Natural killer cell treated with Interleukin-12 subunit alpha and Interleukin-12 subunit beta and Interleukin-15 and Interleukin-18, amount 100 ng/mL, for 72 hours (primary cell): Measurements from ENCODE around the gene KLC3. TPM values are rescaled to one million over a fixed set of nuclear protein-coding genes. Genes with fewer than 3 reads are reported as not detected.

Experiments
- ATAC-seq, 2 donors: fragments of 150-1000 bp; cut with Tn5 transposase in 1 of 2; sonication (Bioruptor Pico), chemical (Tn5 transposase) in 1 of 2; 2 replicates each; pipeline ENCODE4 v1.10.0; 2021
- DNase-seq: peaks from one replicate; pipeline ENCODE4 v3.0.0; 2022; ENCODE audit warnings: low spot score
- H3K27ac Mint-ChIP-seq, 2 donors: 1 replicate in 1 of 2; 2 replicates in 1 of 2; pipeline ENCODE4 v1.8.0; 2022; ENCODE audit warnings: mixed read lengths in 2 of 2, mild to moderate bottlenecking in 1 of 2, moderate library complexity in 1 of 2
- H3K27me3 Mint-ChIP-seq, 2 donors: 1 replicate in 1 of 2; 2 replicates in 1 of 2; pipeline ENCODE4 v1.8.0; 2022; ENCODE audit warnings: mixed read lengths in 2 of 2
- H3K36me3 Mint-ChIP-seq: one replicate; pipeline ENCODE4 v1.8.0; 2022; ENCODE audit warnings: mixed read lengths
- H3K4me1 Mint-ChIP-seq, 2 donors: 1 replicate in 1 of 2; 2 replicates in 1 of 2; pipeline ENCODE4 v1.8.0; 2022; ENCODE audit warnings: low read depth in 2 of 2, mixed read lengths in 2 of 2, mild to moderate bottlenecking in 1 of 2
- H3K4me3 Mint-ChIP-seq: one replicate; pipeline ENCODE4 v1.8.0; 2022; ENCODE audit warnings: mixed read lengths
- H3K9me3 Mint-ChIP-seq: 2 replicates; pipeline ENCODE4 v1.8.0; 2022; ENCODE audit warnings: mixed read lengths
- total RNA-seq, 2 donors: library from RNA; stranded (reverse); gene quantifications; one replicate each; pipeline ENCODE4 v1.2.3, GENCODE V29; 2022

The KLC3 gene
- total RNA-seq, 2 donors from 2014 or later = not detected

GRCh38 chr19:45385392-45386221 lies 45.1 kb downstream of the KLC3 start:
- no peaks in the 10 kb centered on the region for H3K9me3 Mint-ChIP-seq
- no peak for ATAC-seq

GRCh38 chr19:45391346-45391745 lies 50.8 kb downstream of the KLC3 start:
- no peaks in the 10 kb centered on the region for H3K36me3 Mint-ChIP-seq
- H3K27me3 Mint-ChIP-seq = peaks cover 0 to 3% of the 10 kb centered on the region in 2 donors
- H3K27ac Mint-ChIP-seq = no peak overlapping the region
- no peaks in the 10 kb centered on the region for H3K4me1 Mint-ChIP-seq
- no peak for ATAC-seq
- no peak overlapping the region for H3K4me3 Mint-ChIP-seq
- DNase-seq = no peak
- no peaks in the 10 kb centered on the region for H3K9me3 Mint-ChIP-seq

More at GRCh38 chr19:45385392-45386221, 45.1 kb downstream of the KLC3 start:
- Mint-ChIP-seq H3K36me3 (no peaks in the 10 kb centered on the region), H3K4me1 (no peaks in the 10 kb centered on the region), H3K4me3 (no peak overlapping the region), H3K27me3 (peaks cover 0 to 6% of the 10 kb centered on the region in 2 donors), H3K27ac (no peak overlapping the region)
- no peak for DNase-seq

DNA sequence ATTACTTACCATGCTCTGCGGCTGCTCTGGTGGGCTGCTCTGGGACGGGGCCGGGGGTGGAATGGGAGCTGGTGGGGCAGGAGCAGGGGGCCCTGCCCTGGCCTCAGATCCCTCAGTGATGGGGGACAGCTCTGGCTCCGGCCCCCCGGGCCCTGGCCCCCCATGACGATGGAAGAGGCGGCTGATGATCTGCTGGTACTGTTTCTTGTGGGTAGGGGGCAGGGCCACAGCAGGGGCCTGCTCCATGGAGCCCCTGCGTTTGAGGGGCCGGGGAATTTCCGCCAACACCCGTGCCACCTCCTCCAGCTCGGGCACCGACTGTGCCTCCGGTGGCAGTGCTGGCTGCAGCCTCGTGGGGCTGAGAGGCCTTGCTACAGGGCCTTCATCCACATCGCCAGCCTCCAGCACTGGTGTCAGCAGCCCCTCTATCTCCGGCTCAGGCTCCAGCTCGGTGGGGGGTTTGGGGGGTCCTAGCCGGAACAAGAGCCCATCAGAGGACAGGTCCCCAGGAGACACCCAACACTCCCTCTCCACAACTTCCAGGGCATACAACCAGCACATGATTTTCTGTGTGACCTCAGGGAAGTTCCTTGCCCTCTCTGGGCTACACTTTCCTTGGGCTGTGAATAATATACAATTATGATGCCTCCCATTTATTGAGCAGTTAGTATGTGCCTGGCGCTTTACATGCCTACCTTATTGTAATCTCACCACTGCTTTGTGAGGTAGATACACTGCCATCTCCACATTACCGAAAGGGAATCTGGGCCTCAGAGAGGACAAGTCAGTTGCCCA lies 51.5 kb downstream of the KLC3 start:
- no peaks in the 10 kb centered on the region for H3K9me3 Mint-ChIP-seq
- ATAC-seq (no peak), DNase-seq (no peak)
- H3K4me3 Mint-ChIP-seq = no peak overlapping the region
- H3K27ac Mint-ChIP-seq = no peak overlapping the region
- H3K36me3 Mint-ChIP-seq = no peaks in the 10 kb centered on the region
- H3K4me1 Mint-ChIP-seq = no peaks in the 10 kb centered on the region
- peaks cover under 1 to 5% of the 10 kb centered on the region in 2 donors for H3K27me3 Mint-ChIP-seq

DNA sequence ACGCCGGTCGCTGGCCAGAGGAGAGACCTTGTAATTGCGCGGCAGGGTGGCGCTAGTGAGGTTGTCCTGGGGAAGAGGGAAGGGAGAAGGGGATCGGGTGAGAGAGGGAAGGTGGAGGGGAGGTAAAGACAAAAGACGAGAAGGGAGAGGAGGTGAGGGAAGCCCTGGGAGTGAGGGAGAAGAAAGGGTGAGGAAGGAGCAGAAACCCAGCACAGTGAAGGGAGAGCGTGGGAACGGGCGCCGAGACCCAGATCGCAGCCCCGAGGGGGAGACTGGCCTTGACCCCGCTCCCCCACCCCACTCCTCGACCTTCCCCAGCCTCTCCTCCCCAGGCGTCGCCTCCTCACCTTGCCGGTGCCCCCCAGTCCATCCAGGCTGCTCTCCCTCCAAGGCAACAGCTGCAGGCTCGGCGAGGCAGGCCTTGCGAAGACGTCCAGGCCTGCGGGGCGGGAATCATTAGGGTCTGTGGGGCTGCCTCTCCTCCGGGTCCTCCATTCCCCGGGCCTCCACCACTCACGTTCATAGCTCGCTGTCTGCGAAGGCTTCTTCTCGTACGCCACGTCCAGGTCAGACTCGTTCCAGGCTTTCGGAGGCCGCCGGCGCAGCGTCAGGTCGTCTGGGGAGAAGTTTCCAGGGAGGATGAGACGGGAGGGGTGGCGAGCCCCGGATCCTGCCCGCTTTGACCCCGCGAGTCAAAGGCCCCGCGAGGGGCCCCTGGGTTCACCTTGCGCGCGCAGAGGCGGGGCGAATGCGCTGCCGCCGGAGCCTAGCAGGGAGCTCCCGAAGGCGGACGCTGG lies 55.5 kb downstream of the KLC3 start:
- DNase-seq (no peak), ATAC-seq (no peak)
- Mint-ChIP-seq H3K27me3 (peaks cover 7 to 17% of the 10 kb centered on the region in 2 donors), H3K27ac (no peak overlapping the region), H3K4me1 (peaks cover 0 to 6% of the 10 kb centered on the region in 2 donors), H3K9me3 (no peaks in the 10 kb centered on the region), H3K4me3 (no peak overlapping the region), H3K36me3 (no peaks in the 10 kb centered on the region)

DNA sequence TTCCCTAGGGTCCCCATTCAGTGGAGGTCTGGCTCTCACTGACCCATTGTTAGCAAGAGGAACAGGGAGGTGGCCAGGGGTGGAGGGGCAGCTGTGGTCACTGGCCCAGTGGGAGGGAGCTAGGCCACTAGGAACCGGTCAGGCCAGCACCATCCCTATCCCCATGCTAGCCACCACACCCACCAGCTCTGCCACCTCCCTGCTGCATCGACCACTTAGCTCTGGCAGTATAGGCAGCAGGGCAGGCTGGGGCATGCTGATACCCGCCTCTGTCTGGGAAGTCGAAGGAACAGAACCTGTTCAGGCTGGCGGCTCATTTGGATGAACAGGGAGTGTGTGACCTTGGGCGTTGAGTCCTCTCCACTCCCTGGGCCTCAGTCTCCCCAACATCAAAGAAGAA lies 59.6 kb downstream of the KLC3 start:
- Mint-ChIP-seq H3K27me3 (peaks cover 7 to 22% of the 10 kb centered on the region in 2 donors), H3K9me3 (no peaks in the 10 kb centered on the region), H3K27ac (no peak overlapping the region), H3K4me3 (no peak overlapping the region), H3K4me1 (peaks cover 16 to 19% of the 10 kb centered on the region in 2 donors), H3K36me3 (no peaks in the 10 kb centered on the region)
- ATAC-seq (no peak), DNase-seq (no peak)

Other genes with a start within 250 kb of the KLC3 start
- 10 to 100 TPM; 18.1 to 36.3 TPM for gene PPP1R37, start 247.6 kb upstream of the KLC3 start, total RNA-seq
- gene NKPD1, start 179.8 kb upstream of the KLC3 start, total RNA-seq = under 1 TPM; 0.14 to 0.22 TPM
- 10 to 100 TPM; 17.5 to 33.5 TPM for gene TRAPPC6A, start 162.5 kb upstream of the KLC3 start, total RNA-seq
- 10 to 100 TPM; 15.4 to 20.5 TPM for gene BLOC1S3, start 162.0 kb upstream of the KLC3 start, total RNA-seq
- gene EXOC3L2, start 95.3 kb upstream of the KLC3 start, total RNA-seq = not detected
- gene MARK4, start 89.5 kb upstream of the KLC3 start, total RNA-seq = 10 to 100 TPM; 31.4 to 42.5 TPM
- under 1 TPM in 1 of 2 donors, not detected in 1; 0.29 TPM for gene CKM, start 17.9 kb upstream of the KLC3 start, total RNA-seq
- 10 to 100 TPM; 18.1 to 44.0 TPM for gene ERCC2, start 29.8 kb downstream of the KLC3 start, total RNA-seq
- gene PPP1R13L, start 64.3 kb downstream of the KLC3 start, total RNA-seq = 10 to 100 TPM; 12.2 to 14.1 TPM
- gene POLR1G, start 65.9 kb downstream of the KLC3 start, total RNA-seq = 10 to 100 TPM; 11.0 to 25.4 TPM
- 10 to 100 TPM; 65.0 to 67.8 TPM for gene ERCC1, start 83.2 kb downstream of the KLC3 start, total RNA-seq
- gene FOSB, start 127.2 kb downstream of the KLC3 start, total RNA-seq = 10 to 100 TPM; 16.3 to 18.0 TPM
- 1 to 10 TPM; 5.9 to 7.8 TPM for gene RTN2, start 156.3 kb downstream of the KLC3 start, total RNA-seq
- gene PPM1N, start 157.7 kb downstream of the KLC3 start, total RNA-seq = 1 to 10 TPM; 3.2 to 3.6 TPM
- 100 to 1,000 TPM; 447 to 589 TPM for gene VASP, start 166.7 kb downstream of the KLC3 start, total RNA-seq
- 10 to 100 TPM; 17.0 to 17.5 TPM for gene OPA3, start 244.1 kb downstream of the KLC3 start, total RNA-seq